ENCODE results near the gene CCDC6. TPM values are rescaled to one million over a fixed set of nuclear protein-coding genes. Genes with fewer than 3 reads are reported as not detected.
A peak's percentile ranks its signal among the peaks of the same experiment; 100 is the strongest.
"Not testable (repeated sequence)": the region's sequence is repeated elsewhere in the genome, so short reads cannot be mapped to it uniquely, and the experiment has no call there.

Gene CCDC6
- total RNA-seq, 2 experiments from 2014 or later = 45.5 to 47.5 TPM

GRCh38 chr10:59898125-59898835 is 8.1 kb downstream of the CCDC6 start:
- peaks cover 37% of the 10 kb centered on the region for H3K36me3 Mint-ChIP-seq
- no peaks in the 10 kb centered on the region for H3K9me3 Mint-ChIP-seq
- H3K4me1 Mint-ChIP-seq = peaks cover 71% of the 10 kb centered on the region
- no peak overlapping the region for H3K4me3 Mint-ChIP-seq
- no peaks in the 10 kb centered on the region for H3K27me3 Mint-ChIP-seq
- no peak for DNase-seq
- H3K27ac Mint-ChIP-seq = no peak overlapping the region

GRCh38 chr10:59896191-59896590 is 10.2 kb downstream of the CCDC6 start:
- H3K27ac Mint-ChIP-seq = no peak overlapping the region
- no peak overlapping the region for H3K4me3 Mint-ChIP-seq
- no peak for DNase-seq
- peaks cover 73% of the 10 kb centered on the region for H3K4me1 Mint-ChIP-seq
- no peaks in the 10 kb centered on the region for H3K27me3 Mint-ChIP-seq
- H3K9me3 Mint-ChIP-seq = no peaks in the 10 kb centered on the region
- peaks cover 21% of the 10 kb centered on the region for H3K36me3 Mint-ChIP-seq

GRCh38 chr10:59895629-59896116 is 10.7 kb downstream of the CCDC6 start:
- no peak for DNase-seq
- Mint-ChIP-seq H3K4me3 (no peak overlapping the region), H3K36me3 (peaks cover 21% of the 10 kb centered on the region), H3K27me3 (no peaks in the 10 kb centered on the region), H3K4me1 (peaks cover 70% of the 10 kb centered on the region), H3K9me3 (no peaks in the 10 kb centered on the region), H3K27ac (no peak overlapping the region)

GRCh38 chr10:59894114-59894513 is 12.2 kb downstream of the CCDC6 start:
- Mint-ChIP-seq H3K36me3 (peaks cover 22% of the 10 kb centered on the region), H3K27me3 (no peaks in the 10 kb centered on the region), H3K9me3 (no peaks in the 10 kb centered on the region), H3K27ac (no peak overlapping the region), H3K4me3 (no peak overlapping the region), H3K4me1 (peaks cover 67% of the 10 kb centered on the region)
- DNase-seq = no peak

GRCh38 chr10:59892697-59893096 is 13.7 kb downstream of the CCDC6 start:
- no peaks in the 10 kb centered on the region for H3K27me3 Mint-ChIP-seq
- no peak overlapping the region for H3K27ac Mint-ChIP-seq

GRCh38 chr10:59891936-59892335 is 14.4 kb downstream of the CCDC6 start:
- Mint-ChIP-seq H3K27me3 (no peaks in the 10 kb centered on the region), H3K27ac (no peak overlapping the region), H3K36me3 (peaks cover 22% of the 10 kb centered on the region), H3K4me1 (peaks cover 72% of the 10 kb centered on the region), H3K4me3 (no peak overlapping the region), H3K9me3 (no peaks in the 10 kb centered on the region)
- no peak for DNase-seq

More at GRCh38 chr10:59892697-59893096, 13.7 kb downstream of the CCDC6 start:
- no peak overlapping the region for H3K4me3 Mint-ChIP-seq
- H3K9me3 Mint-ChIP-seq = no peaks in the 10 kb centered on the region
- peaks cover 20% of the 10 kb centered on the region for H3K36me3 Mint-ChIP-seq
- DNase-seq = no peak
- H3K4me1 Mint-ChIP-seq = peaks cover 69% of the 10 kb centered on the region

GRCh38 chr10:59891349-59891748 is 15.0 kb downstream of the CCDC6 start:
- Mint-ChIP-seq H3K27ac (no peak overlapping the region), H3K4me3 (no peak overlapping the region), H3K36me3 (peaks cover 25% of the 10 kb centered on the region), H3K9me3 (no peaks in the 10 kb centered on the region), H3K27me3 (no peaks in the 10 kb centered on the region), H3K4me1 (peaks cover 76% of the 10 kb centered on the region)
- no peak for DNase-seq

- no peaks in the 10 kb centered on the region for H3K27me3 Mint-ChIP-seq
- no peak overlapping the region for H3K4me3 Mint-ChIP-seq
- H3K9me3 Mint-ChIP-seq = no peaks in the 10 kb centered on the region
- no peak for DNase-seq
- H3K36me3 Mint-ChIP-seq = peaks cover 40% of the 10 kb centered on the region
- H3K27ac Mint-ChIP-seq = no peak overlapping the region
- peaks cover 86% of the 10 kb centered on the region for H3K4me1 Mint-ChIP-seq
Observed at GRCh38 chr10:59888781-59889435, 17.4 kb downstream of the CCDC6 start.

- no peaks in the 10 kb centered on the region for H3K27me3 Mint-ChIP-seq
- H3K4me1 Mint-ChIP-seq = peaks cover 84% of the 10 kb centered on the region
- no peak overlapping the region for H3K27ac Mint-ChIP-seq
- H3K36me3 Mint-ChIP-seq = peaks cover 40% of the 10 kb centered on the region
- peak overlapping the region; percentile 40 for H3K4me3 Mint-ChIP-seq
- no peak for DNase-seq
- H3K9me3 Mint-ChIP-seq = no peaks in the 10 kb centered on the region
Observed at GRCh38 chr10:59887972-59888640, 18.2 kb downstream of the CCDC6 start.

GRCh38 chr10:59887006-59887405 is 19.4 kb downstream of the CCDC6 start:
- no peak for DNase-seq
- H3K4me1 Mint-ChIP-seq = peaks cover 76% of the 10 kb centered on the region
- H3K4me3 Mint-ChIP-seq = peak overlapping the region; percentile 1
- H3K36me3 Mint-ChIP-seq = peaks cover 40% of the 10 kb centered on the region
- no peaks in the 10 kb centered on the region for H3K27me3 Mint-ChIP-seq
- H3K9me3 Mint-ChIP-seq = no peaks in the 10 kb centered on the region
- peak overlapping the region; percentile 36 for H3K27ac Mint-ChIP-seq

- Mint-ChIP-seq H3K27ac (peak overlapping the region; percentile 34), H3K9me3 (no peaks in the 10 kb centered on the region), H3K36me3 (peaks cover 48% of the 10 kb centered on the region), H3K4me3 (peak overlapping the region; percentile 39), H3K27me3 (no peaks in the 10 kb centered on the region), H3K4me1 (peaks cover 80% of the 10 kb centered on the region)
- no peak for DNase-seq
Observed at GRCh38 chr10:59885430-59886134, 20.8 kb downstream of the CCDC6 start.

GRCh38 chr10:59884893-59885292 is 21.5 kb downstream of the CCDC6 start:
- peak overlapping the region; percentile 7 for H3K4me3 Mint-ChIP-seq
- peaks cover 81% of the 10 kb centered on the region for H3K4me1 Mint-ChIP-seq
- H3K36me3 Mint-ChIP-seq = peaks cover 44% of the 10 kb centered on the region
- DNase-seq, H3K9me3 Mint-ChIP-seq, H3K27ac Mint-ChIP-seq, H3K27me3 Mint-ChIP-seq: not testable (repeated sequence)

- Mint-ChIP-seq H3K36me3 (peaks cover 51% of the 10 kb centered on the region), H3K4me1 (peaks cover 81% of the 10 kb centered on the region), H3K27ac (peak overlapping the region; percentile 87), H3K4me3 (no peak overlapping the region), H3K9me3 (peaks cover 2% of the 10 kb centered on the region), H3K27me3 (no peaks in the 10 kb centered on the region)
- DNase-seq = no peak
Observed at GRCh38 chr10:59881640-59882039, 24.7 kb downstream of the CCDC6 start.

- Mint-ChIP-seq H3K27me3 (no peaks in the 10 kb centered on the region), H3K4me3 (peak overlapping the region; percentile 38), H3K27ac (peak overlapping the region; percentile 87), H3K9me3 (peaks cover 2% of the 10 kb centered on the region), H3K36me3 (peaks cover 47% of the 10 kb centered on the region), H3K4me1 (peaks cover 81% of the 10 kb centered on the region)
- peak; percentile 80 for DNase-seq
Observed at GRCh38 chr10:59880971-59881510, 25.3 kb downstream of the CCDC6 start.
